Cardiac fibroblast (primary cell): Measurements from ENCODE around the gene BRS3.

Experiments
- DNase-seq, 2 donors: peaks; one replicate each; pipeline versions ENCODE4 v3.0.0 to v3.0.0-alpha.2; 2010; ENCODE audit warnings: low read depth in 2 of 2
- H3K4me3 ChIP-seq, 2 donors: replicated peaks in 1 of 2; 1 replicate in 1 of 2; 2 replicates in 1 of 2; pipeline ENCODE4 v1.5.1; 2011; ENCODE audit warnings: low read depth in 2 of 2, low read length in 2 of 2, mild to moderate bottlenecking in 2 of 2, moderate library complexity in 1 of 2
- TF ChIP-seq, protein P1 (sequence below): IDR thresholded peaks from one replicate; pipeline ENCODE4 v1.5.1; 2011; ENCODE audit warnings: low read depth, mild to moderate bottlenecking, low read length, inconsistent platforms

Gene BRS3

DNA sequence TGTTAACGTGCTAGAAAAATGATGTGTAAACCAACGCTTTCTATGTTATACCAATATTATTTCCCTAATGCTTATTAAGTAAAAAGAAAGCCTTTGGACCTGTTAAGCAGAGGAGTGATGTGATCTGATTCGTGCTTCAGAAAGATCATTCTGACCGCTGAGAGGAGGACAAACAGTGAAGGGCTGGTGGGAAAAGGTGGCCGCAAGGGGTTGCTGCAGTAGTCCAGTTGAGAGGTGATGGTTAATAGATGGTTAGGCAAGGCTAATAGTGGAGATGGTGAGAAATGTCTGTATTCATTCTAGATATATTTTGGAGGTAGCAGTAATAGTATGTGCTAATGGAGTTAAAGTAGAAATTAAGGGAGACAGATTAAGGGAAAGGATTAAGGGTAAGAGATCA lies 31.3 kb downstream of the BRS3 start:
- TF ChIP-seq, protein P1, sequence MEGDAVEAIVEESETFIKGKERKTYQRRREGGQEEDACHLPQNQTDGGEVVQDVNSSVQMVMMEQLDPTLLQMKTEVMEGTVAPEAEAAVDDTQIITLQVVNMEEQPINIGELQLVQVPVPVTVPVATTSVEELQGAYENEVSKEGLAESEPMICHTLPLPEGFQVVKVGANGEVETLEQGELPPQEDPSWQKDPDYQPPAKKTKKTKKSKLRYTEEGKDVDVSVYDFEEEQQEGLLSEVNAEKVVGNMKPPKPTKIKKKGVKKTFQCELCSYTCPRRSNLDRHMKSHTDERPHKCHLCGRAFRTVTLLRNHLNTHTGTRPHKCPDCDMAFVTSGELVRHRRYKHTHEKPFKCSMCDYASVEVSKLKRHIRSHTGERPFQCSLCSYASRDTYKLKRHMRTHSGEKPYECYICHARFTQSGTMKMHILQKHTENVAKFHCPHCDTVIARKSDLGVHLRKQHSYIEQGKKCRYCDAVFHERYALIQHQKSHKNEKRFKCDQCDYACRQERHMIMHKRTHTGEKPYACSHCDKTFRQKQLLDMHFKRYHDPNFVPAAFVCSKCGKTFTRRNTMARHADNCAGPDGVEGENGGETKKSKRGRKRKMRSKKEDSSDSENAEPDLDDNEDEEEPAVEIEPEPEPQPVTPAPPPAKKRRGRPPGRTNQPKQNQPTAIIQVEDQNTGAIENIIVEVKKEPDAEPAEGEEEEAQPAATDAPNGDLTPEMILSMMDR, result no peak
- no peak for DNase-seq
- no peak overlapping the region for H3K4me3 ChIP-seq

DNA sequence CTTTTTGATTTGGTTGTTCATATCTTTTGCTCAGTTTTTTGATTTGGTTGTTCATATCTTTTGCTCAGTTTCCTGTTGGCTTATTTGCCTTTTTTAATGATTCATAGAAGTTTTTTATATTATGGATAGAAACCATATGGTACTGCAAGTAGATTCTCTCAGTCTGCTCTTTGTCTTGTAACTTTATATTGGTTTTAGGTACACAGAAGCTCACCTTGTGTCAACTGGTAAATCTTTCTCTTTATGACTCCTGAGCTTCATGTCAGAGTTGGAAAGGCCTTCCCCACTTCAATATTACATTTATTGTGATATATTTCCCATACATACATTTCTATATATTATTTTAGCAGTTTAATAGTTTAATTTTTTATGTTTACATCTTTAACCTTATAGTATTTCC lies 36.0 kb downstream of the BRS3 start:
- no peak overlapping the region for H3K4me3 ChIP-seq
- no peak for DNase-seq
- TF ChIP-seq, protein P1, result no peak

DNA sequence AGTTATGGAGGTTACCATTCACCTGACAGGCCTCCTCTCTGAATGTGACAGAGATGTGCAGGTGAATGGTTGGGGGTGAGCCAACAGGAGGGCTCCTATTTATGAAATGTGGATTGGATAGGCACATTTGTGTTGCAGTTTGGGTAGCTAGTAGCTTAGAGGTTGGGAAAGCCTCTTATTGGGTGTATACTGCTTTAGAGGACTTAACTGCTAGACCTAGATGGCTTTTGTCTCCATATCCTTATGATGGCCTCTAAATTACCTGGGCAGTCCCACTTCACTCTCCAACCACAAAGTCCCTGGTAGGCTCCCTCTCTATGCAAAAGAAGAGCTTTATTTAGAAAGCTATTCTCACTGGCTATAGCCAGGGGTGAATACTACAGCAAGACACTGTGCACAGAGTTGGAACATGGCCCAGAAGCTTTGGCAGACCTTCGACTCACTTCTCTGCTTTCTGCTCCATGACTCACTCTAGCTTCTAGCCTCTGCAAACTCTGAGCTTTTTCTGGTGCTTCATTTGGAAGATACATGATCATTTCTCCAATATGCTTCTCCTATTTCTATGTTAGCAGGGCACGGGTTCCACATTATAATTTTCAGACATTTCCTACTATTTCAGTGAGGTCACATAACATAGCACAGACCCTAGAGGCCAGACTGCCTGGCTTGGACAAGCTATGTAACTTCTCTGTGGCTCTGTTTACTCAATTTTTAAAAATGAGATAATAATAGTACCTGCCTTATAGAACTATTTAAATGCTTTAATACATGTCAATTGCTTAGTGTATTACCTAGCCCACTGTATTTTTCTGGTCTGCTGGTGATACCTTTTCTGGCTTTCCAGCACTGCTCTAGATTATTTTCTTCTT lies 38.2 kb downstream of the BRS3 start:
- DNase-seq, result peak; percentile 79 to 91
- H3K4me3 ChIP-seq, result no peak overlapping the region
- TF ChIP-seq, protein P1, result no peak

GRCh38 chrX:136528645-136529315 lies 41.0 kb downstream of the BRS3 start:
- DNase-seq, result no peak
- H3K4me3 ChIP-seq, result no peak overlapping the region
- TF ChIP-seq, protein P1, result no peak

DNA sequence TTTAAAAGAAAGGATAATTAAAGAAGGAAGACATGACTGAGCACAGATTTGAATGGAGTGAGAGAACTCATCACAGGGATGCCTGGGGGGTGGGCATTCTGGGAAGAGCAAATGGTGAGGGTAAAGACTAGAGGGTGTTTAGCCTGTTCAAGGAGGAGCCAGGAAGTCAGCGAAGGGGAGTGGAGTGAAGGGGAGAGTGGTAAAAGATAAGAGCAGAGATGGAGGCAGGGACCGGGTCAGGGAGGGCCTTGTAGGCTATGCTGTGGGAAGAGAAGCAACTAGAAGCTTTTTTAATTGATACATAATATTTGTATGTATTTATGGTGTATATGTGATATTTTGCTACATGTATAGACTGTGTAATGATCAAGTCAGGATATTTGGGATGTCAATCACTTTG lies 42.0 kb downstream of the BRS3 start:
- TF ChIP-seq, protein P1, result no peak
- H3K4me3 ChIP-seq, result no peak overlapping the region
- DNase-seq, result no peak

GRCh38 chrX:136531951-136532350 lies 44.2 kb downstream of the BRS3 start, which contains the start of gene VGLL1:
TSS of gene VGLL1 (plus strand) at chrX:136532215. CDS start at chrX:136536021, 3,806 bp downstream.
- DNase-seq, result no peak
- H3K4me3 ChIP-seq, result no peak within 1 kb of the TSS
- TF ChIP-seq, protein P1, result no peak
